Esophagus muscularis mucosa (tissue), 3 donors: ENCODE measurements around the gene DPYD.

ENCODE experiments used
- EP300 ChIP-seq: sonication (generic); formaldehyde crosslinking; IDR thresholded peaks from one replicate; pipeline ENCODE4 v1.6.1; 2017; ENCODE audit warnings: antibody characterized with exemption
- TF ChIP-seq, protein P1 (sequence below), 3 experiments: fragments of 200-600 bp in 2 of 3; fragments of 450-650 bp in 1 of 3; sonication (generic) in 2 of 3; IDR thresholded peaks; one replicate each; pipeline ENCODE4 v1.5.1; 2017 to 2019; ENCODE audit warnings: antibody characterized with exemption in 3 of 3, mild to moderate bottlenecking in 2 of 3, moderate library complexity in 1 of 3

DNA sequence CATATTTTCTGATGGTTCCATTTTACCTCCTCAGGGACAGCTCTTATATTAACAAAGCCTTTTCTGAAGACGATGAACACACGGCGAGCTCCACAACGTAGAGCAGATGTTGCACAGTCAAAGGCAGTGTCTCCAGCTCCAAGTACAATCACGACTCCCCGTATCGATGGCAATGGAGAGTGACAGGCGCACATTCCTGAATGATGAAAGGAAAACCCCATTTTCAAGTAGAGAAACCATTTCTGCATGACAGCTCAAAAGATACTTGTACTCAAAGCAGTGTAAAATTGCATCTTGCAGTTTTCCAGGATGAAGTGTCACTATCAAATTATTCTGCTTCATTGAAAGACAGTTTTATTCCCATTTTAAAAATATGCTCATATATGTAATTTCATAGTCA lies 327.6 kb downstream of the DPYD start:
- no peak for TF ChIP-seq EP300
- TF ChIP-seq, protein P1, sequence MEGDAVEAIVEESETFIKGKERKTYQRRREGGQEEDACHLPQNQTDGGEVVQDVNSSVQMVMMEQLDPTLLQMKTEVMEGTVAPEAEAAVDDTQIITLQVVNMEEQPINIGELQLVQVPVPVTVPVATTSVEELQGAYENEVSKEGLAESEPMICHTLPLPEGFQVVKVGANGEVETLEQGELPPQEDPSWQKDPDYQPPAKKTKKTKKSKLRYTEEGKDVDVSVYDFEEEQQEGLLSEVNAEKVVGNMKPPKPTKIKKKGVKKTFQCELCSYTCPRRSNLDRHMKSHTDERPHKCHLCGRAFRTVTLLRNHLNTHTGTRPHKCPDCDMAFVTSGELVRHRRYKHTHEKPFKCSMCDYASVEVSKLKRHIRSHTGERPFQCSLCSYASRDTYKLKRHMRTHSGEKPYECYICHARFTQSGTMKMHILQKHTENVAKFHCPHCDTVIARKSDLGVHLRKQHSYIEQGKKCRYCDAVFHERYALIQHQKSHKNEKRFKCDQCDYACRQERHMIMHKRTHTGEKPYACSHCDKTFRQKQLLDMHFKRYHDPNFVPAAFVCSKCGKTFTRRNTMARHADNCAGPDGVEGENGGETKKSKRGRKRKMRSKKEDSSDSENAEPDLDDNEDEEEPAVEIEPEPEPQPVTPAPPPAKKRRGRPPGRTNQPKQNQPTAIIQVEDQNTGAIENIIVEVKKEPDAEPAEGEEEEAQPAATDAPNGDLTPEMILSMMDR (IDR thresholded peaks at IDR 0.05): no peak
